Measurements from ENCODE around the gene BARX1.

BARX1 gene

DNA sequence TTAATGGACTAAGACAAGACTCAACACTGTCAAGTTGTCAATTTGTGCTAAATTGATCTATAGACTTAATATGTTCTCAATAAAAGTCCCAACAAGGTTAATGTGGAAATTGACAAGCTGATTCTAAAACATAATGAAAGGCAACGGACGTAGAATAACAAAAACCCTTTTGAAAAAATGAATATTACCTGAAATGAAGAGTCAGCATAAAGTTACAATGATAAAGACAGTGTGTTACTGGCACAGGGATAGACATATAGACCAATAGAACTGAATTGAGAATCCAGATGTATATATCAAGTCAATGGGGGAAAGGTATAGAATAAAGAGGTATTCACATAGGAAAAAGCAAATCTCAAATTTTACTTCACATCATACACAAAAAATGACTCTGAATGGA lies 37.7 kb upstream of the BARX1 start:
- Histone ChIP-seq H3K4me3 (ENCODE audit: low read depth, low read length) (no peak overlapping the region), H3K27ac (ENCODE audit: extremely low read depth, low read depth, low read length) (no peak overlapping the region), H3K9me3 (ENCODE audit: control insufficient read depth, insufficient read depth, low read depth, low read length) (no peaks in the 10 kb centered on the region), H3K36me3 (ENCODE audit: control insufficient read depth in 2 of 2, insufficient read depth in 1 of 2, low read length in 2 of 2) (no peaks in the 10 kb centered on the region), H3K4me1 (ENCODE audit: control insufficient read depth, insufficient read depth, low read length) (no peaks in the 10 kb centered on the region)
- TF ChIP-seq RBAK (tag by site-specific recombination; IDR thresholded peaks at IDR 0.05) (no peak), ZNF621 (tag by site-specific recombination; IDR thresholded peaks at IDR 0.05) (no peak), ZNF354C (tag by site-specific recombination; IDR thresholded peaks at IDR 0.05; ENCODE audit: borderline replicate concordance, low read depth) (no peak), ZNF530 (tag by site-specific recombination; IDR thresholded peaks at IDR 0.05; ENCODE audit: low read depth) (no peak), ZBTB48 (tag by site-specific recombination; IDR thresholded peaks at IDR 0.05) (no peak), ZNF341 (tag by site-specific recombination; IDR thresholded peaks at IDR 0.05; ENCODE audit: low read depth) (no peak), ZNF132 (tag by site-specific recombination; IDR thresholded peaks at IDR 0.05; ENCODE audit: borderline replicate concordance) (no peak), ZNF610 (tag by site-specific recombination; IDR thresholded peaks at IDR 0.05; ENCODE audit: borderline replicate concordance) (no peak), KLF9 (tag by site-specific recombination; IDR thresholded peaks at IDR 0.05; ENCODE audit: low read depth) (no peak), WT1 (tag by site-specific recombination; IDR thresholded peaks at IDR 0.05) (no peak), ZNF24 (tag by site-specific recombination; IDR thresholded peaks at IDR 0.05) (no peak), SCRT1 (tag by site-specific recombination; IDR thresholded peaks at IDR 0.05; ENCODE audit: borderline replicate concordance) (no peak), ZBTB21 (tag by site-specific recombination; IDR thresholded peaks at IDR 0.05) (no peak), ZNF274 (IDR thresholded peaks at IDR 0.05; ENCODE audit: low read length) (no peak), ZNF274 (tag by site-specific recombination; IDR thresholded peaks at IDR 0.05; ENCODE audit: borderline replicate concordance) (no peak)
- TF ChIP-seq, protein P1, sequence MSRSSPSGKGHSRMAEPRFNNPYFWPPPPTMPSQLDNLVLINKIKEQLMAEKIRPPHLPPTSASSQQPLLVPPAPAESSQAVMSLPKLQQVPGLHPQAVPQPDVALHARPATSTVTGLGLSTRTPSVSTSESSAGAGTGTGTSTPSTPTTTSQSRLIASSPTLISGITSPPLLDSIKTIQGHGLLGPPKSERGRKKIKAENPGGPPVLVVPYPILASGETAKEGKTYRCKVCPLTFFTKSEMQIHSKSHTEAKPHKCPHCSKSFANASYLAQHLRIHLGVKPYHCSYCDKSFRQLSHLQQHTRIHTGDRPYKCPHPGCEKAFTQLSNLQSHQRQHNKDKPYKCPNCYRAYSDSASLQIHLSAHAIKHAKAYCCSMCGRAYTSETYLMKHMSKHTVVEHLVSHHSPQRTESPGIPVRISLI (tag by site-specific recombination; IDR thresholded peaks at IDR 0.05) = no peak
- ChIA-PET CTCF (interaction anchor here (0.7 to 1.5 kb wide), 4 partner anchors 9 to 311 kb away, joined by 3 to 5 read pairs (median 4); no protein-coding TSS in a partner anchor), POLR2A (no interaction called here)

DNA sequence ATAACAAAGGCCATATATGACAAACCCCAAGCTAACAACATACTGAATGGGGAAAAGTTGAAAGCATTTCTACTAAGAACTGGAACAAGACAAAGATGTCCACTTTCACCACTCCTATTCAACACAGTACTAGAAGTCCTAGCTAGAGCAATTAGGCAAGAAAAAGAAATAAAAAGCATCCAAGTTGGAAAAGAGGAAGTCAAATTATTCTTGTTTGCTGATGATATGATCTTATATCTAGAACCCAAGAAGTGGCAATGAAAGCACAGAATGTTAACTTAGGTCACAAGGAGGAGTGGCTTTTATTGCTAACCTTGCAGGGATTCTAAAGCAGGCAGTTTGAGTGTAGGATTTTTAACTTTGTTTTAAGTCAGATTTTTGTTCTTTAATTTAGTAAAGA lies 35.3 kb upstream of the BARX1 start:
- ChIA-PET POLR2A (no interaction called here), CTCF (interaction anchor here (0.6 to 2.1 kb wide), 3 partner anchors 12 to 349 kb away, joined by 3 to 15 read pairs (median 3); no protein-coding TSS in a partner anchor)
- Histone ChIP-seq H3K4me1 (ENCODE audit: control insufficient read depth, insufficient read depth, low read length) (no peaks in the 10 kb centered on the region), H3K4me3 (ENCODE audit: low read depth, low read length) (no peak overlapping the region), H3K27ac (ENCODE audit: extremely low read depth, low read depth, low read length) (no peak overlapping the region), H3K9me3 (ENCODE audit: control insufficient read depth, insufficient read depth, low read depth, low read length) (no peaks in the 10 kb centered on the region), H3K36me3 (ENCODE audit: control insufficient read depth in 2 of 2, insufficient read depth in 1 of 2, low read length in 2 of 2) (no peaks in the 10 kb centered on the region)
- TF ChIP-seq ZNF19 (tag by site-specific recombination; IDR thresholded peaks at IDR 0.05; ENCODE audit: low read depth) (no peak), ZNF121 (tag by site-specific recombination; IDR thresholded peaks at IDR 0.05) (no peak), ZNF146 (tag by site-specific recombination; IDR thresholded peaks at IDR 0.05) (no peak), ZNF530 (tag by site-specific recombination; IDR thresholded peaks at IDR 0.05; ENCODE audit: low read depth) (no peak), ZNF112 (tag by site-specific recombination; IDR thresholded peaks at IDR 0.05) (no peak)

DNA sequence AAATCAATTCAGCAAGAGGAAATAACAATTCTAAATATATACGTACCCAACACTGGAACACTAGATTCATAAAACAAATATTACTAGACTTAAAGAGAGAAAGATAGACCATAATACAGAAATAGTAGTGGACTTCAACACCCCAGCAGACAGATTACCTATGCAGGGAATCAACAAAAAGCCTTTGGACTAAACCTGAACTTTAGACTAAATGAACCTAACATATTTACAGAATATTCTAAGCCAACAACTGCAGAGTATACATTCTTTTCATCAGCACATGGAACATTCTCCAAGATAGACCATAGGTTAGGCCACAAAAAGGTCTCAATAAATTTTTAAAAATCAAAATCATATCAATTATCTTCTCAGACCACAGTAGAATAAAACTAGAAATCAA lies 32.9 kb upstream of the BARX1 start:
- Histone ChIP-seq H3K27ac (ENCODE audit: extremely low read depth, low read depth, low read length) (no peak overlapping the region), H3K4me3 (ENCODE audit: low read depth, low read length) (no peak overlapping the region), H3K9me3 (ENCODE audit: control insufficient read depth, insufficient read depth, low read depth, low read length) (no peaks in the 10 kb centered on the region), H3K4me1 (ENCODE audit: control insufficient read depth, insufficient read depth, low read length) (no peaks in the 10 kb centered on the region), H3K36me3 (ENCODE audit: control insufficient read depth in 2 of 2, insufficient read depth in 1 of 2, low read length in 2 of 2) (no peaks in the 10 kb centered on the region)
- ChIA-PET POLR2A (no interaction called here), CTCF (no interaction called here)
- TF ChIP-seq ZNF132 (tag by site-specific recombination; IDR thresholded peaks at IDR 0.05; ENCODE audit: borderline replicate concordance) (no peak), KLF7 (tag by site-specific recombination; IDR thresholded peaks at IDR 0.05; ENCODE audit: borderline replicate concordance) (no peak), ZNF175 (tag by site-specific recombination; IDR thresholded peaks at IDR 0.05) (no peak), ZNF350 (tag by site-specific recombination; IDR thresholded peaks at IDR 0.05) (no peak)
